DND-41 (cell line): Measurements from ENCODE around the gene CCDC134.

ENCODE experiments used
- EZH2 ChIP-seq: IDR thresholded peaks from 3 replicates; pipeline ENCODE4 v1.6.1; 2012; ENCODE audit warnings: borderline replicate concordance, low read depth, mild to moderate bottlenecking, moderate library complexity, low read length, inconsistent platforms; ENCODE audit not compliant: severe bottlenecking
- TF ChIP-seq, protein P1 (sequence below): IDR thresholded peaks from 2 replicates; pipeline ENCODE4 v1.5.1; 2012; ENCODE audit warnings: borderline replicate concordance, low read length, moderate library complexity, mild to moderate bottlenecking; ENCODE audit not compliant: poor library complexity, severe bottlenecking; ENCODE audit errors: extremely low read depth

DNA sequence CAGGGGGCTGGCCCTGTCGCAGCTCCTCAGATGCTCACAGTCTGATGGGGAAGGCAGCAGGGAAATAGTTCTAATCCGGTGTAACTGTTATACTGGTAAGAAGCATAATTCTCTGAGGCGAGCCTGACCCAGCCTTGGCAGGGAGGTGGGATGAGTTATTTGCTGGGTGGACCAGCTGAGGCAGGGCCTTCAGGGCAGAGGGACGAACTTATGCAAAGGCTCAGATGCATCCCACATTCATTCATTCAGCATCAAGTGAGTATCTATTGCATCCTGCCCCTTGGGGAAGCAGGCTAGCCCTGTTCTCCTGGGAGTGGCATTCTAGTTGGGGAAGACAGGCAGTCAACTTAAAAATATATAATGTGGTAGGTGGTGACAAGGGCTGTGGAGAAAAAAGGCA lies 18.8 kb downstream of the CCDC134 start:
- TF ChIP-seq EZH2, result no peak
- TF ChIP-seq, protein P1, sequence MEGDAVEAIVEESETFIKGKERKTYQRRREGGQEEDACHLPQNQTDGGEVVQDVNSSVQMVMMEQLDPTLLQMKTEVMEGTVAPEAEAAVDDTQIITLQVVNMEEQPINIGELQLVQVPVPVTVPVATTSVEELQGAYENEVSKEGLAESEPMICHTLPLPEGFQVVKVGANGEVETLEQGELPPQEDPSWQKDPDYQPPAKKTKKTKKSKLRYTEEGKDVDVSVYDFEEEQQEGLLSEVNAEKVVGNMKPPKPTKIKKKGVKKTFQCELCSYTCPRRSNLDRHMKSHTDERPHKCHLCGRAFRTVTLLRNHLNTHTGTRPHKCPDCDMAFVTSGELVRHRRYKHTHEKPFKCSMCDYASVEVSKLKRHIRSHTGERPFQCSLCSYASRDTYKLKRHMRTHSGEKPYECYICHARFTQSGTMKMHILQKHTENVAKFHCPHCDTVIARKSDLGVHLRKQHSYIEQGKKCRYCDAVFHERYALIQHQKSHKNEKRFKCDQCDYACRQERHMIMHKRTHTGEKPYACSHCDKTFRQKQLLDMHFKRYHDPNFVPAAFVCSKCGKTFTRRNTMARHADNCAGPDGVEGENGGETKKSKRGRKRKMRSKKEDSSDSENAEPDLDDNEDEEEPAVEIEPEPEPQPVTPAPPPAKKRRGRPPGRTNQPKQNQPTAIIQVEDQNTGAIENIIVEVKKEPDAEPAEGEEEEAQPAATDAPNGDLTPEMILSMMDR, result no peak
